SK-N-SH (cell line): ENCODE data around the gene LRP6.

Source experiments
- CHD2 ChIP-seq: fragments of 150-350 bp; IDR thresholded peaks from 2 replicates; pipeline ENCODE4 v1.6.1; 2018; ENCODE audit warnings: low read length; ENCODE audit not compliant: partially characterized antibody
- CTCF ChIP-seq: fragments of 200-600 bp; sonication (generic); IDR thresholded peaks from 2 replicates; pipeline ENCODE4 v1.6.1; 2017; ENCODE audit warnings: antibody characterized with exemption, mild to moderate bottlenecking, moderate library complexity
- EP300 ChIP-seq, 2 experiments: IDR thresholded peaks; 2 replicates each; pipeline versions ENCODE4 v1.4.0 to v1.6.1; 2012; ENCODE audit warnings: borderline replicate concordance in 1 of 2, low read depth in 1 of 2, low read length in 1 of 2
- EZH2phosphoT487 ChIP-seq: fragments of 200-600 bp; sonication (generic); IDR thresholded peaks from 2 replicates; pipeline ENCODE4 v1.6.1; 2017; ENCODE audit warnings: low read depth, mixed run types, mild to moderate bottlenecking, antibody characterized with exemption, moderate library complexity, borderline replicate concordance
- JUND ChIP-seq: IDR thresholded peaks from 2 replicates; pipeline ENCODE4 v1.4.0; 2012
- MXI1 ChIP-seq: IDR thresholded peaks from 2 replicates; pipeline ENCODE4 v1.6.1; 2012; ENCODE audit warnings: mild to moderate bottlenecking, low read depth, low read length, improper control_type of control experiment
- POLR2AphosphoS5 ChIP-seq: IDR thresholded peaks from 2 replicates; pipeline ENCODE4 v1.6.1; 2012; ENCODE audit warnings: low read depth, low read length
- RAD21 ChIP-seq: IDR thresholded peaks from 2 replicates; pipeline ENCODE4 v1.6.1; 2012; ENCODE audit warnings: mild to moderate bottlenecking, low read length
- RFX5 ChIP-seq: IDR thresholded peaks from 2 replicates; pipeline ENCODE4 v1.6.1; 2012; ENCODE audit warnings: mild to moderate bottlenecking, improper control_type of control experiment, low read length
- SIN3A ChIP-seq: IDR thresholded peaks from 2 replicates; pipeline ENCODE4 v1.6.1; 2012; ENCODE audit warnings: low read depth, mild to moderate bottlenecking, low read length, moderate library complexity, borderline replicate concordance
- TCF12 ChIP-seq: IDR thresholded peaks from 2 replicates; pipeline ENCODE4 v1.4.0; 2012
- YY1 ChIP-seq: IDR thresholded peaks from 2 replicates; pipeline ENCODE4 v1.4.0; 2012; ENCODE audit warnings: low read depth, mild to moderate bottlenecking
- TF ChIP-seq, protein P1 (sequence below): IDR thresholded peaks from 2 replicates; pipeline ENCODE4 v1.6.1; 2012; ENCODE audit warnings: mild to moderate bottlenecking, low read depth, low read length, moderate library complexity
- TF ChIP-seq, protein P2 (sequence below): IDR thresholded peaks from 2 replicates; pipeline ENCODE4 v1.4.0; 2012; ENCODE audit warnings: low read depth

GRCh38 chr12:12159988-12160387, 106.9 kb downstream of the LRP6 start:
- TF ChIP-seq CTCF (no peak), JUND (0 out of 2 replicates have a peak, but pooled peaks have one; percentile 32), POLR2AphosphoS5 (no peak), RAD21 (no peak), CHD2 (no peak), SIN3A (no peak), EP300 (IDR thresholded peaks at IDR 0.05; ENCODE audit: borderline replicate concordance in 1 of 2, low read depth in 1 of 2, low read length in 1 of 2) (0 out of 4 replicates have a peak, but pooled peaks of 1 of the 2 experiments have one; percentile 10), EZH2phosphoT487 (no peak), RFX5 (no peak), YY1 (no peak), MXI1 (no peak), TCF12 (peak; percentile 39; the same call in 1 of the 2 replicates)
- TF ChIP-seq, protein P1, sequence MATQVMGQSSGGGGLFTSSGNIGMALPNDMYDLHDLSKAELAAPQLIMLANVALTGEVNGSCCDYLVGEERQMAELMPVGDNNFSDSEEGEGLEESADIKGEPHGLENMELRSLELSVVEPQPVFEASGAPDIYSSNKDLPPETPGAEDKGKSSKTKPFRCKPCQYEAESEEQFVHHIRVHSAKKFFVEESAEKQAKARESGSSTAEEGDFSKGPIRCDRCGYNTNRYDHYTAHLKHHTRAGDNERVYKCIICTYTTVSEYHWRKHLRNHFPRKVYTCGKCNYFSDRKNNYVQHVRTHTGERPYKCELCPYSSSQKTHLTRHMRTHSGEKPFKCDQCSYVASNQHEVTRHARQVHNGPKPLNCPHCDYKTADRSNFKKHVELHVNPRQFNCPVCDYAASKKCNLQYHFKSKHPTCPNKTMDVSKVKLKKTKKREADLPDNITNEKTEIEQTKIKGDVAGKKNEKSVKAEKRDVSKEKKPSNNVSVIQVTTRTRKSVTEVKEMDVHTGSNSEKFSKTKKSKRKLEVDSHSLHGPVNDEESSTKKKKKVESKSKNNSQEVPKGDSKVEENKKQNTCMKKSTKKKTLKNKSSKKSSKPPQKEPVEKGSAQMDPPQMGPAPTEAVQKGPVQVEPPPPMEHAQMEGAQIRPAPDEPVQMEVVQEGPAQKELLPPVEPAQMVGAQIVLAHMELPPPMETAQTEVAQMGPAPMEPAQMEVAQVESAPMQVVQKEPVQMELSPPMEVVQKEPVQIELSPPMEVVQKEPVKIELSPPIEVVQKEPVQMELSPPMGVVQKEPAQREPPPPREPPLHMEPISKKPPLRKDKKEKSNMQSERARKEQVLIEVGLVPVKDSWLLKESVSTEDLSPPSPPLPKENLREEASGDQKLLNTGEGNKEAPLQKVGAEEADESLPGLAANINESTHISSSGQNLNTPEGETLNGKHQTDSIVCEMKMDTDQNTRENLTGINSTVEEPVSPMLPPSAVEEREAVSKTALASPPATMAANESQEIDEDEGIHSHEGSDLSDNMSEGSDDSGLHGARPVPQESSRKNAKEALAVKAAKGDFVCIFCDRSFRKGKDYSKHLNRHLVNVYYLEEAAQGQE: no peak
- TF ChIP-seq, protein P2, sequence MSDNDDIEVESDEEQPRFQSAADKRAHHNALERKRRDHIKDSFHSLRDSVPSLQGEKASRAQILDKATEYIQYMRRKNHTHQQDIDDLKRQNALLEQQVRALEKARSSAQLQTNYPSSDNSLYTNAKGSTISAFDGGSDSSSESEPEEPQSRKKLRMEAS: no peak
